ENCODE measurements around the gene ACOT7.

ACOT7 gene

GRCh38 chr1:6260961-6261614 lies 132.5 kb downstream of the ACOT7 start, which contains the start of gene GPR153:
Gene GPR153, minus strand, starts transcription at chr1:6261098. Its CDS starts 6,193 bp downstream, at chr1:6254905.
- TF ChIP-seq JUND (IDR thresholded peaks at IDR 0.05; ENCODE audit: low read depth): no peak
- peak; percentile 34 to 39 for DNase-seq (ENCODE audit: low read depth in 1 of 2, low spot score in 1 of 2)
- in situ Hi-C loops (cut with HindIII; ENCODE audit: low pct_unique_long_range_greater_than_20kb, low sequenced_read_pairs): no loop called here

DNA sequence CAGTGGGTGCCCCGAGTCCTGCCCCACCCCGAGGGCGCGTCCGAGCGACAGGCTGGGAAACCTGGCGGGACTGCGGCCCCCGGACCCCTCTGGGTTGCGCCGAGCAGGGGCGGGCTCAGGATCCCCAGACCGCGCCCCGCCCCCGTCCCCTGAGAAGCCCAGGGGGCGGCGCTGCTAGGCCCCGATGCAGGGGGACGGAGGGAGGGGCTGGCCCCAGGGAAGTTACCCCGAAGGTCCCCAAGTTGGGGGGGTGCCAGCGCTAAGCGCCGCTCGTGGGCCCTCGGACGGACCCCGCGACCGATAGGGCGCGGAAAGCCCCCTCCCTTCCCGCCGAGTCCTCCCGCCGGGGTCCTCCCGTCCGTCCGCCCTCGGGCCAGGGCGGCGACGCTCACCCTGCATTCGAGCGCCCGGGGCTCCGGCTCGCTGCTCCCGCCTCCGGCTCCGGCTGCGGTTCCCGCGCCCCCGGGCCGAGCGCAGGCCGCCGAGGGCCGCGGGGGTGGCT lies 133.1 kb downstream of the ACOT7 start:
- in situ Hi-C loops (cut with HindIII; ENCODE audit: low pct_unique_long_range_greater_than_20kb, low sequenced_read_pairs): no loop called here

DNA sequence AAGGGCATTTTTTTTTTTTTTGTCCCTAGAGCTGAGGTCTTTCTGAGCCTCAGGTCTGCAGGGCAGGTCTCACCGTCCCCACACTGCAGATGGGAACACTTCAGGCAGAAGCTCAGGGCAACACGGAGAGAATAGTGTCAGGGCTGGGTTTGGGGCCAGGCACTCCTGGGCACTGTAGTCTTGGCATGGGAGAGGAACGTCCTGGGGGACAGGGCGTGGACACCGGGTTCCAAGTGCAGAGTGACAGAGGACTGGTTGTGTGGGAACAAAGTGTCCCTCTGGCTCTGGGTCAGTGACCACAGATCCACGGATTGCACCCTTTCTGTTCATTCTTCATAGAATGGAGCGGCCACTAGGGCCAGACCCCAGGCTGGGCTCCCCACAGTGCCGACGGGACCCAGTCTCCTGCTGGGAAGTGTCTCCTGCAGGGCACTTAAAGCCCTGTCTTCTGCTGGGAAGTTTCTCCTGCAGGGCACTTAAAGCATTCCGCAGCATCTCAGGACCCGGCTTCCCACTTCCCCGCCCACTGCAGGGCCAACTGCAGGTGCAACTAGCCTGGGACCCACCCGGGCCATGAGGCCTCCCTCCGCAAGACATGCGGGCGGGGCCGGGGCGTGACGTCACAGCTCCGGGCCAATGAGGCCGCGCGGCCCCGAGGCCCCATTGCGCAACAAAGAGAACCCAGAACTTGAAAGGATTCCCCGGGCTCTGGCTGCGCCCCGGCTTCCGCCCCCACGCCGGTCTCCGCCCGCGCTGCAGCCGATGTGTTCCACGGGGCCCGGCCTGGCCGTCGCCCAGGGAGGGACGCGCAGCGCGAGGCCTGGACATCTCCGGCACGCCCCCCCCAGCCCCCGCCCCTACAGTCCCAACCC lies 133.8 kb downstream of the ACOT7 start:
- in situ Hi-C loops (cut with HindIII; ENCODE audit: low pct_unique_long_range_greater_than_20kb, low sequenced_read_pairs): no loop called here
- TF ChIP-seq JUND (IDR thresholded peaks at IDR 0.05; ENCODE audit: low read depth): no peak
- DNase-seq (ENCODE audit: low read depth in 1 of 2, low spot score in 1 of 2): peak; percentile 76 to 81

More for the DNA sequence above, 133.1 kb downstream of the ACOT7 start:
- no peak for TF ChIP-seq JUND (IDR thresholded peaks at IDR 0.05; ENCODE audit: low read depth)
- no peak for DNase-seq (ENCODE audit: low read depth in 1 of 2, low spot score in 1 of 2)

- no peak for DNase-seq (ENCODE audit: low read depth in 1 of 2, low spot score in 1 of 2)
- no peak for TF ChIP-seq JUND (IDR thresholded peaks at IDR 0.05; ENCODE audit: low read depth)
- in situ Hi-C loops (cut with HindIII; ENCODE audit: low pct_unique_long_range_greater_than_20kb, low sequenced_read_pairs): no loop called here
Observed at GRCh38 chr1:6258675-6259074, 134.9 kb downstream of the ACOT7 start.

GRCh38 chr1:6257541-6258069 lies 136.0 kb downstream of the ACOT7 start:
- in situ Hi-C loops (cut with HindIII; ENCODE audit: low pct_unique_long_range_greater_than_20kb, low sequenced_read_pairs): no loop called here
- DNase-seq (ENCODE audit: low read depth in 1 of 2, low spot score in 1 of 2): no peak
- TF ChIP-seq JUND (IDR thresholded peaks at IDR 0.05; ENCODE audit: low read depth): no peak

DNA sequence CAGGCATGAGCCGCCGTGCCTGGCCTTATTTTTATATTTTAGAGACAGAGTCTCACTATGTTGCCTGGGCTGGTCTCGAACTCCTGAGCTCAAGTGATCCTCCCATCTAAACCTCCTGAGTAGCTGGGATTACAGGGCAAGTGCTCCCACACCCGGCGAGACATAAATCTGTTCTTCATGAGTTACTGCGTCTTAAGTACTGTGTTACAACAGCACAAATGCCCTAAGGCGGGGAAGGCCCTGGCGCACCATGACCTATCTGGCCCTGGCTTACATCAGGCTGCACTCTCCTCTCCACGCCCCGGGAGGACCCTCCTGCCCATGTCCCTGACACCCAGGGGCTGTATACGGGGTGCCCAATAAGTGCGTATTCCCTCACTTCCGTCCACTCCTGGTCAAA lies 136.9 kb downstream of the ACOT7 start:
- no peak for TF ChIP-seq JUND (IDR thresholded peaks at IDR 0.05; ENCODE audit: low read depth)
- no peak for DNase-seq (ENCODE audit: low read depth in 1 of 2, low spot score in 1 of 2)
- in situ Hi-C loops (cut with HindIII; ENCODE audit: low pct_unique_long_range_greater_than_20kb, low sequenced_read_pairs): no loop called here

GRCh38 chr1:6254691-6255090 lies 138.9 kb downstream of the ACOT7 start:
- no peak for DNase-seq (ENCODE audit: low read depth in 1 of 2, low spot score in 1 of 2)
- no peak for TF ChIP-seq JUND (IDR thresholded peaks at IDR 0.05; ENCODE audit: low read depth)
- in situ Hi-C loops (cut with HindIII; ENCODE audit: low pct_unique_long_range_greater_than_20kb, low sequenced_read_pairs): no loop called here

DNA sequence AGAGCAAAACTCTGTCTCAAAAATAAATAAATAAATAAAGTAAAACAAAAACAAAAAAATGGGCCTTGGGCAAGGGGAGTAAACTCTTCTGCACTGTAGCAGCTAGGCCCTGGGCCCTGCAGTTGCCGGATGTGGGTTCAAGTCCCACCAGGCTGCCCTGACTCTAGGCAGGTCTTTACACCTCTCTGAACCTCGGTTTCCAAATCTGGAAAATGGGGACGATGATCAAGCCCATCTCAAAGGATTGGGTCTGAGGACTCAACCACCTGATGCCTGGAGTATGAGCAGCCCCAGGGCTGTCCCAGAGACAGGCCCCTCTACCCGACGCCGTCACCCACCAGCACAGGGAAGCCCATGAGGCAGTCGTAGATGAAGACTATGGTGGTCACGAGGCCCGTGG lies 140.2 kb downstream of the ACOT7 start:
- DNase-seq (ENCODE audit: low read depth in 1 of 2, low spot score in 1 of 2): no peak
- TF ChIP-seq JUND (IDR thresholded peaks at IDR 0.05; ENCODE audit: low read depth): no peak
- in situ Hi-C loops (cut with HindIII; ENCODE audit: low pct_unique_long_range_greater_than_20kb, low sequenced_read_pairs): no loop called here

- TF ChIP-seq JUND (IDR thresholded peaks at IDR 0.05; ENCODE audit: low read depth): no peak
- DNase-seq (ENCODE audit: low read depth in 1 of 2, low spot score in 1 of 2): no peak
- in situ Hi-C loops (cut with HindIII; ENCODE audit: low pct_unique_long_range_greater_than_20kb, low sequenced_read_pairs): no loop called here
Observed at GRCh38 chr1:6252374-6252710, 141.2 kb downstream of the ACOT7 start.

GRCh38 chr1:6251681-6252373 lies 141.7 kb downstream of the ACOT7 start:
- DNase-seq (ENCODE audit: low read depth in 1 of 2, low spot score in 1 of 2): no peak
- no peak for TF ChIP-seq JUND (IDR thresholded peaks at IDR 0.05; ENCODE audit: low read depth)
- in situ Hi-C loops (cut with HindIII; ENCODE audit: low pct_unique_long_range_greater_than_20kb, low sequenced_read_pairs): no loop called here

- TF ChIP-seq JUND (IDR thresholded peaks at IDR 0.05; ENCODE audit: low read depth): no peak
- no peak for DNase-seq (ENCODE audit: low read depth in 1 of 2, low spot score in 1 of 2)
- in situ Hi-C loops (cut with HindIII; ENCODE audit: low pct_unique_long_range_greater_than_20kb, low sequenced_read_pairs): no loop called here
Observed at GRCh38 chr1:6251233-6251632, 142.3 kb downstream of the ACOT7 start.
